ENCODE data around the gene CNOT6L. TPM values are rescaled to one million over a fixed set of nuclear protein-coding genes. Genes with fewer than 3 reads are reported as not detected.
"Not testable (repeated sequence)": the region's sequence is repeated elsewhere in the genome, so short reads cannot be mapped to it uniquely, and the experiment has no call there.

The CNOT6L gene
- total RNA-seq, 1 donor from 2014 or later, result 54.1 TPM

DNA sequence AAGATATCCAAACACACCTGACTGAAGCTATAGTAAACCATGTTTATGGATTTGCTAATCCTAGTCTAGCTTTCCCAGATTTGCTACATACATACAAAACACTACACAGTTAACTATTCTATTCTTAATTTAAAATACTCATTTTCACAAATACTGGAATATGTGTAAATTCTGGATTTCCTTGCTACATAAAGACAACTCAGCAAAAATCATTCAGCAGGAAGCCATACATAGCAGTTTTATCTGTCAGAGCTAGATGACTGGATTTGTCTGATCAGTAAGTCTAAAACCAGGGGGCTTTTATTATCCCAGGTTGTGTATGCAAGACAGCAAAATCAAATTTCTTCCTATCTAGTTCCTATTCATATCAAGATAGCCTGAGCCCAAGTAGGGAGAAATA lies 98.1 kb downstream of the CNOT6L start:
- intact Hi-C loops (cut with DNase I), result no loop called here
- Histone ChIP-seq H3K4me3 (no peak overlapping the region), H3K4me1 (no peaks in the 10 kb centered on the region), H3K9me3 (no peaks in the 10 kb centered on the region), H3K27me3 (ENCODE audit: low read depth) (no peaks in the 10 kb centered on the region), H3K27ac (no peak overlapping the region), H3K36me3 (peaks cover 67% of the 10 kb centered on the region)
- ATAC-seq, result no peak
- no peak for TF ChIP-seq CTCF (IDR thresholded peaks at IDR 0.05)
- DNase-seq, result no peak

- H3K27me3 ChIP-seq (ENCODE audit: low read depth); intact Hi-C loops (cut with DNase I); H3K4me3 ChIP-seq; H3K4me1 ChIP-seq; DNase-seq; H3K9me3 ChIP-seq; H3K27ac ChIP-seq; ATAC-seq: not testable (repeated sequence)
- peaks cover 43% of the 10 kb centered on the region for H3K36me3 ChIP-seq
Observed at GRCh38 chr4:77718500-77718899, 100.7 kb downstream of the CNOT6L start.

DNA sequence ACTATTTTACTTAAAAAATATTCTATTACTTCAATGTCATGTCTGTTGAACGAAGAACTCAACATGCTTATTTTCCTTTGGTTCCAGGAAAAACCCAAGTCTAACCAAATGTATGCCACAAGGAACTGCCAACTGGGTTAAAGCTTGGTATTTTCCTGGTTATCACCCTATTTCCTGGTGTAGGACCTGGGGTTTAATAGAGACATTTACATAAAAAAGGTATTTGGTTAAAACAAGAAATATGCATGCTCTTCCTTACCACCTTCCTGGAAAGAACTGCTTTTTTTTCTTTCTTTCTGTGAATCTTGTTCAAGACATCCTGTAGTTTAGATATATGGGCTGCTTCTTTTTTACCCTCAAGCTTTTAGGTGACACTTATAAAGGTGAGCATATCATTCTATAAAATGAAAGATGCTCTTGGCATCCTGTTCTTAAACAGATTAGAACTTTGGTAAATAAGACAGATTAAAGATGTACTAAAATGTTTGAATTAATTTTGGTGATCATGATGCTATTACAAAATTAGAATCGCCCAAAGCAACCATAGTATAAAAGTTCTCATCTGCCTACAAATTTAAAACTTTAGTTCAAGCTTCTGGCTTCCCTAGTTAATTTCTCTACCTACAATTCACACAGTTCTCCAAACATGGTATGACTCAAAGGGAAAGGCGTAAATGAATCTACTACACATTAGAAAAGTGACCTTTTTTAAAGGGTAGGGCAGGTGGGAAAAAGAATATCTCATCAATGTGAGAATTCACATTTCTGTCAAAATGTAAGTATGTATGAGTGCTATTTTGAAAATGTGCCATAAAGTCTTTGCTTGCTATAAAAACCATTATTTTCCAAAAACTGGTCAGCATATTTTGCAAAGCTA lies 103.5 kb downstream of the CNOT6L start:
- Histone ChIP-seq H3K27me3 (ENCODE audit: low read depth) (no peaks in the 10 kb centered on the region), H3K36me3 (peaks cover 27% of the 10 kb centered on the region), H3K27ac (no peak overlapping the region), H3K4me3 (no peak overlapping the region), H3K9me3 (no peaks in the 10 kb centered on the region), H3K4me1 (no peaks in the 10 kb centered on the region)
- no peak for ATAC-seq
- TF ChIP-seq CTCF (IDR thresholded peaks at IDR 0.05), result no peak
- no peak for DNase-seq
- intact Hi-C loops (cut with DNase I), result no loop called here

DNA sequence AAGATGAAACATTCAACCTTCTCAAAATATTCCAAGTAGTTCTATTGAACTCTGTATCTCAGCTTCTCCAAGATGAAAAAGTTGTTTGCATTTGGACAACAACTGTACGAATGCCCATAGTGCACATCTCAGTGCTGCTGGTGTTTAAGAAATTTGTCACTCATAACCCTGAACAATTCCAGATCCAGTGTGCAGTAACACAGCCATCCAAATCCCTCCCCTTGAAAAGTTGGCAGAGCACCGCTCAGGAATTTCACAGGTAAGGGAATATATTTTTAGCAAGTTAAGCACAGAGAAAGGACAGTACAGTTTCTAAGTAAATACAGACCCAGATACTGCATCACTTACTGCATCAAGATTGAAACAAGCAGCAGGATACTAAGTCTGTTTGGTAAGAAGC lies 104.7 kb downstream of the CNOT6L start:
- Histone ChIP-seq H3K27ac (no peak overlapping the region), H3K4me3 (no peak overlapping the region), H3K36me3 (peaks cover 15% of the 10 kb centered on the region), H3K27me3 (ENCODE audit: low read depth) (no peaks in the 10 kb centered on the region), H3K4me1 (no peaks in the 10 kb centered on the region), H3K9me3 (no peaks in the 10 kb centered on the region)
- DNase-seq (no peak), ATAC-seq (no peak)
- no peak for TF ChIP-seq CTCF (IDR thresholded peaks at IDR 0.05)
- intact Hi-C loops (cut with DNase I), result no loop called here

DNA sequence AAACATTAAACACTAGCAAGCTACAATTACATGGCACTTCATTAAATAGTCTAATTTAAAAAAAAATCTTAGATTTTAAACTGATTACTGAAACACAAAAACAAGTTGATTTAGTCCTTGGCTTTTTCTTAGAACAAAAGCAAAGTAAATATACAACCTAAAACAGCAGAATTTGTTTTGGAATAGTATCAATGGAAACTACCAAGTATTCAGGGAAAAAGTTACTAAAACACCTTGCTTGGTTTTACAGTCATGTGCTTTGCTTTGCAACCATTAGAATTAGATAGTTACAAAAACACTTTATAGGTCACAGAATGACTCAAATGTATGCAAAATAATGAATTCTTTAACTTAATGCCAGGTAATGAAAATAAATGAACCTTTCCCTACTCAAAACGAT lies 105.3 kb downstream of the CNOT6L start:
- no peak overlapping the region for H3K4me3 ChIP-seq
- no peaks in the 10 kb centered on the region for H3K9me3 ChIP-seq
- no peaks in the 10 kb centered on the region for H3K27me3 ChIP-seq (ENCODE audit: low read depth)
- H3K36me3 ChIP-seq, result peaks cover 11% of the 10 kb centered on the region
- H3K27ac ChIP-seq, result no peak overlapping the region
- ATAC-seq, result no peak
- no peak for TF ChIP-seq CTCF (IDR thresholded peaks at IDR 0.05)
- intact Hi-C loops (cut with DNase I), result no loop called here
- no peaks in the 10 kb centered on the region for H3K4me1 ChIP-seq
- no peak for DNase-seq

DNA sequence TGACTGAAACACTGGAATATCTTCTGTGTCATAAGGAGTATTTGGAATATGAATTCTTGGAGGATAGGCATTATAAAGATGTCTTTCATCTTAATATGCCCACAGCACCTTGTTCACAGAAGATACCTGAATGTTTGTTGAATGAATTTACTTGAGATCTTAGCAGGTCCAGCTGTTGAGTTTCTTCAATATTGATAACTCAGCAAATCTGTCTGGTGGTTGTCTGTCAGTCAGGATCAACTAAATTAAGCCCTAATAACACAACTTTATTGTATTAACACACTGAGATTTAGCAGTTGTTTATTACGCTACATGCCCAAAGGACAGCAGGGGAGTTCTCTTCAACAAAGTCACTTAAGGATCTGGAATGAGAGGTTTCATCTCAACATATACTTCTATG lies 106.5 kb downstream of the CNOT6L start:
- H3K36me3 ChIP-seq, result peaks cover 8% of the 10 kb centered on the region
- DNase-seq, result no peak
- no peak overlapping the region for H3K4me3 ChIP-seq
- H3K4me1 ChIP-seq, result no peaks in the 10 kb centered on the region
- H3K9me3 ChIP-seq, result no peaks in the 10 kb centered on the region
- H3K27ac ChIP-seq, result no peak overlapping the region
- intact Hi-C loops (cut with DNase I), result no loop called here
- no peak for ATAC-seq
- no peaks in the 10 kb centered on the region for H3K27me3 ChIP-seq (ENCODE audit: low read depth)
- no peak for TF ChIP-seq CTCF (IDR thresholded peaks at IDR 0.05)

All from lower lobe of right lung (tissue), 2 donors.